ENCODE measurements around the gene PSME3IP1. TPM values are rescaled to one million over a fixed set of nuclear protein-coding genes. Genes with fewer than 3 reads are reported as not detected.

PSME3IP1 gene
- total RNA-seq, 3 donors from 2014 or later = 97.9 to 138 (median 114) TPM

DNA sequence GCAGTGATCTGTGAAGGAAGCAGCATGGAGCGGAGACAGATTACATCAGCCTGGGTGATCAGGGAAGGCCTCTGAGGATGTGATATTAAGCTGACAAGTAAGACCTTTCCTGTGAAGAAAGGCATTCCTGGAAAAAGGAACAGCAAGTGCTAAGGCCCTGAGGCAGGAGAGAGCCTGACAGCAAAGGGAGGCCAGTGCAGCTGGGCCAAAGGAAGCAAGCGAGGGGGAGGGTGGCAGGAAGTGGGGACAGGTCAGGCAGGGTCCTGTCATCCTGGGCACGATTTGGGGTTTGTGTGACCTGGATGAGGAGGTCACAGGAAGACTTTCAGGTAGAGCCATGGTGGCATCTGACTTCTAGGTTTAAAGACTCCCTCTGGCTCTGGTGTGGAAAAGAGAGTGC, 81.1 kb downstream of the PSME3IP1 start:
- H3K4me3 ChIP-seq = no peak overlapping the region
- H3K9me3 ChIP-seq = no peaks in the 10 kb centered on the region
- intact Hi-C loops (cut with DNase I, micrococcal nuclease) = no loop called here
- ATAC-seq (no peak), DNase-seq (no peak)
- H3K4me1 ChIP-seq (ENCODE audit: low read depth) = no peaks in the 10 kb centered on the region
- TF ChIP-seq CTCF (IDR thresholded peaks at IDR 0.05) = no peak
- H3K36me3 ChIP-seq (ENCODE audit: low read depth) = no peaks in the 10 kb centered on the region

DNA sequence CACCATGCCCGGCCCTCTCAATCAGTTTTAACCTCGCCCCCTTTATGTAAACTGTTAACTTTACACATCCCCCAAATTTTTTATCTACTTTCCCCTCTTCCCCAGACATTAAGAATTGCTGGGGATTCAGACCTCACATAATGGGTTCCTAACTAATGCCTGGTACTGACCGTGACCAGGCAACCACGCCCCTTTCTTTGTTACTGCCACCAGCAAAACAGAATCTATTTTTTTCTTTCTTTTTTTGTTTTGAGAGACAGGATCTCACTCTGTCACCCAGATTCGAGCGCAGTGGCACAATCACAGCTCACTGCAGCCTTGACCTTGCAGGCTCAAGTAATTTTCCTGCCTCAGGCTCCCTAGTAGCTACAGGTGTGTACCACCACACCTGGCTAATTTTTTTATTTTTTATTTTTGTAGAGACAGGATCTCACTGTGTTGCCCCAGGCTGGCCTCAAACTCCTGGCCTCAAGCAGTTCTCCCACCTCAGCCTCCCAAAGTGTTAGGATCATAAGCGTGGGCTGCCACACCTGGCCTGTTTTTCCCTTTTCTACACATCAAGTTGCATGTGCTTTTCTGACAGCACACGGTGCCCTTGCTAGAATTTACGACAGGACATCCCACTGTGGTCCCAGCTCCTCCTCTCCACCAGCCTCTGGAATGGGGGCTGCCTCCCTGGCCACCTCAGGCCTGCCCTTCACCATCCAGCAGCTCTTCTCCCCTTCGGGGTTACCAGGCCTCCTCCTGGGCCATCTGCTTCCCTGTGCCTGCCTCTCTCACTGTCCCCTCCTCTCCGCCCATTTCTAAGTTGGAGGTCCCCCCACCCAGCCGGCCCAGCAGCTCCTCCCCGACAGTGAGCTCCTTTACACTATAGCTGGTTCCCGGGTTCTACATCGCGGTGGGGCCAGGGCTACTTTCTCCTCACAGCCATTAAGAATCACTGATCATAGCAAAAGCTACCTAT, 82.7 kb downstream of the PSME3IP1 start:
- TF ChIP-seq CTCF (IDR thresholded peaks at IDR 0.05) = no peak
- Histone ChIP-seq H3K4me1 (ENCODE audit: low read depth) (no peaks in the 10 kb centered on the region), H3K4me3 (no peak overlapping the region), H3K36me3 (ENCODE audit: low read depth) (no peaks in the 10 kb centered on the region), H3K9me3 (no peaks in the 10 kb centered on the region)
- DNase-seq = no peak
- intact Hi-C loops (cut with DNase I, micrococcal nuclease) = no loop called here
- ATAC-seq = no peak

Other genes with a start within 250 kb of the PSME3IP1 start
- gene CETP, start 224.1 kb downstream of the PSME3IP1 start, total RNA-seq = under 1 TPM in 2 of 3 donors, not detected in 1; 0.22 to 0.35 TPM
- 100 to 1,000 TPM; 110 to 127 (median 113) TPM for gene NLRC5, start 196.5 kb downstream of the PSME3IP1 start, total RNA-seq
- 10 to 100 TPM; 48.7 to 77.0 (median 52.5) TPM for gene CPNE2, start 93.5 kb downstream of the PSME3IP1 start, total RNA-seq
- 10 to 100 TPM; 40.6 to 44.1 (median 42.0) TPM for gene RSPRY1, start 290 bp upstream of the PSME3IP1 start, total RNA-seq
- gene ARL2BP, start 59.2 kb upstream of the PSME3IP1 start, total RNA-seq = 10 to 100 TPM; 29.2 to 39.7 (median 35.4) TPM
- gene PLLP, start 98.6 kb upstream of the PSME3IP1 start, total RNA-seq = 1 to 10 TPM; 2.8 to 8.6 (median 4.3) TPM
- gene CCL22, start 172.7 kb upstream of the PSME3IP1 start, total RNA-seq = under 1 TPM; 0.16 to 0.51 (median 0.41) TPM
- 10 to 100 TPM in 1 of 3 donors, 1 to 10 TPM in 2; 2.6 to 10.5 (median 3.5) TPM for gene CX3CL1, start 186.5 kb upstream of the PSME3IP1 start, total RNA-seq
- gene CCL17, start 218.7 kb upstream of the PSME3IP1 start, total RNA-seq = not detected

Measured in mucosa of descending colon (tissue), 3 donors.